HEK293 (cell line): Measurements from ENCODE around the gene CRTC2.

Source experiments
- CTCF ChIA-PET: fragments of 350-600 bp; formaldehyde crosslinking; extraction: SDS; loops from one replicate; lab custom pipeline; 2021; ENCODE audit warnings: antibody characterized with exemption; lab: Yijun Ruan, JAX
- POLR2A ChIA-PET: fragments of 300-600 bp; formaldehyde crosslinking; extraction: SDS; loops from one replicate; lab custom pipeline; 2020; ENCODE audit warnings: antibody characterized with exemption, inconsistent platforms; lab: Yijun Ruan, JAX
- H3K27ac ChIP-seq: fragments of 200-500 bp; sonication (Bioruptor generic); 2 replicates; pipeline ENCODE4 v1.5.1; 2014; ENCODE audit warnings: low read depth, low read length, control low read depth, inconsistent platforms; ENCODE audit errors: extremely low read depth
- H3K36me3 ChIP-seq, 2 experiments: fragments of 200-500 bp in 1 of 2; sonication (Bioruptor generic) in 1 of 2; 1 replicate in 1 of 2; 2 replicates in 1 of 2; pipeline ENCODE4 v1.5.1; 2014 to 2017; ENCODE audit warnings: inconsistent platforms in 2 of 2, low read length in 2 of 2; ENCODE audit not compliant: control insufficient read depth in 2 of 2, insufficient read depth in 1 of 2
- H3K4me1 ChIP-seq: fragments of 200-500 bp; sonication (Bioruptor generic); 2 replicates; pipeline ENCODE4 v1.5.1; 2014; ENCODE audit warnings: mild to moderate bottlenecking, low read length, inconsistent platforms; ENCODE audit not compliant: control insufficient read depth, insufficient read depth
- H3K4me3 ChIP-seq: 2 replicates; pipeline ENCODE4 v1.5.1; 2011; ENCODE audit warnings: low read depth, mild to moderate bottlenecking, control low read depth, low read length, moderate library complexity
- H3K9me3 ChIP-seq: fragments of 200-500 bp; sonication (Bioruptor generic); 2 replicates; pipeline ENCODE4 v1.5.1; 2014; ENCODE audit warnings: low read depth, low read length, inconsistent platforms; ENCODE audit not compliant: control insufficient read depth, insufficient read depth
- ELK4 ChIP-seq: IDR thresholded peaks from 2 replicates; pipeline ENCODE4 v1.6.1; 2011; ENCODE audit warnings: mild to moderate bottlenecking, low read depth, low read length, borderline replicate concordance
- GLI4 ChIP-seq: fragments of 450-650 bp; formaldehyde crosslinking; IDR thresholded peaks from 2 replicates; pipeline ENCODE4 v1.5.1; 2016; ENCODE audit warnings: missing biosample characterization, missing genetic modification characterization
- MYNN ChIP-seq: fragments of 450-650 bp; formaldehyde crosslinking; IDR thresholded peaks from 2 replicates; pipeline ENCODE4 v1.5.1; 2016; ENCODE audit warnings: missing biosample characterization, missing genetic modification characterization, borderline replicate concordance
- MZF1 ChIP-seq: fragments of 450-650 bp; formaldehyde crosslinking; IDR thresholded peaks from 2 replicates; pipeline ENCODE4 v1.5.1; 2017; ENCODE audit warnings: missing biosample characterization, missing genetic modification characterization, borderline replicate concordance
- OVOL3 ChIP-seq: fragments of 450-650 bp; formaldehyde crosslinking; IDR thresholded peaks from 2 replicates; pipeline ENCODE4 v1.5.1; 2016; ENCODE audit warnings: missing biosample characterization, missing genetic modification characterization
- ZBTB17 ChIP-seq: fragments of 450-650 bp; formaldehyde crosslinking; IDR thresholded peaks from 2 replicates; pipeline ENCODE4 v1.5.1; 2016; ENCODE audit warnings: missing biosample characterization, missing genetic modification characterization
- ZBTB20 ChIP-seq: fragments of 450-650 bp; formaldehyde crosslinking; IDR thresholded peaks from 2 replicates; pipeline ENCODE4 v1.5.1; 2016; ENCODE audit warnings: missing biosample characterization, missing genetic modification characterization
- ZBTB8A ChIP-seq: fragments of 450-650 bp; formaldehyde crosslinking; IDR thresholded peaks from 2 replicates; pipeline ENCODE4 v1.5.1; 2016; ENCODE audit warnings: missing biosample characterization, missing genetic modification characterization
- ZIC2 ChIP-seq: fragments of 450-650 bp; formaldehyde crosslinking; IDR thresholded peaks from 2 replicates; pipeline ENCODE4 v1.5.1; 2016; ENCODE audit warnings: missing biosample characterization, missing genetic modification characterization
- ZNF112 ChIP-seq: fragments of 450-650 bp; formaldehyde crosslinking; IDR thresholded peaks from 2 replicates; pipeline ENCODE4 v1.5.0; 2017; ENCODE audit warnings: missing biosample characterization, missing genetic modification characterization
- ZNF223 ChIP-seq: fragments of 450-650 bp; formaldehyde crosslinking; IDR thresholded peaks from 2 replicates; pipeline ENCODE4 v1.5.1; 2016; ENCODE audit warnings: missing biosample characterization, missing genetic modification characterization
- ZNF24 ChIP-seq: fragments of 450-650 bp; formaldehyde crosslinking; IDR thresholded peaks from 2 replicates; pipeline ENCODE4 v1.5.1; 2016; ENCODE audit warnings: missing biosample characterization, missing genetic modification characterization
- ZNF280C ChIP-seq: fragments of 450-650 bp; formaldehyde crosslinking; IDR thresholded peaks from 2 replicates; pipeline ENCODE4 v1.5.1; 2016; ENCODE audit warnings: missing biosample characterization, missing genetic modification characterization
- ZNF366 ChIP-seq: fragments of 450-650 bp; formaldehyde crosslinking; conservative IDR thresholded peaks from 2 replicates; pipeline ENCODE4 v1.5.1; 2016; ENCODE audit warnings: missing biosample characterization, missing genetic modification characterization
- ZNF398 ChIP-seq: fragments of 450-650 bp; formaldehyde crosslinking; IDR thresholded peaks from 2 replicates; pipeline ENCODE4 v1.5.1; 2017; ENCODE audit warnings: missing biosample characterization, missing genetic modification characterization
- ZNF548 ChIP-seq: fragments of 450-650 bp; formaldehyde crosslinking; IDR thresholded peaks from 2 replicates; pipeline ENCODE4 v1.5.1; 2016; ENCODE audit warnings: missing biosample characterization, missing genetic modification characterization
- ZNF571 ChIP-seq: fragments of 450-650 bp; formaldehyde crosslinking; IDR thresholded peaks from 2 replicates; pipeline ENCODE4 v1.5.0; 2017; ENCODE audit warnings: missing biosample characterization, missing genetic modification characterization
- ZNF621 ChIP-seq: fragments of 450-650 bp; formaldehyde crosslinking; IDR thresholded peaks from 2 replicates; pipeline ENCODE4 v1.5.1; 2017; ENCODE audit warnings: missing biosample characterization, missing genetic modification characterization
- ZNF624 ChIP-seq: fragments of 450-650 bp; formaldehyde crosslinking; IDR thresholded peaks from 2 replicates; pipeline ENCODE4 v1.5.1; 2017; ENCODE audit warnings: missing biosample characterization, missing genetic modification characterization
- ZNF629 ChIP-seq: fragments of 450-650 bp; formaldehyde crosslinking; IDR thresholded peaks from 2 replicates; pipeline ENCODE4 v1.5.1; 2017; ENCODE audit warnings: missing biosample characterization, missing genetic modification characterization
- ZNF639 ChIP-seq: fragments of 450-650 bp; formaldehyde crosslinking; IDR thresholded peaks from 2 replicates; pipeline ENCODE4 v1.5.1; 2016; ENCODE audit warnings: missing biosample characterization, missing genetic modification characterization
- ZNF768 ChIP-seq: fragments of 450-650 bp; formaldehyde crosslinking; IDR thresholded peaks from 2 replicates; pipeline ENCODE4 v1.5.1; 2018; ENCODE audit warnings: missing biosample characterization, mild to moderate bottlenecking, missing genetic modification characterization
- ZNF830 ChIP-seq: fragments of 450-650 bp; IDR thresholded peaks from 2 replicates; pipeline ENCODE4 v1.5.0; 2018; ENCODE audit warnings: missing biosample characterization, missing genetic modification characterization, low read depth, mild to moderate bottlenecking, moderate library complexity
- ZSCAN16 ChIP-seq: fragments of 450-650 bp; formaldehyde crosslinking; IDR thresholded peaks from 2 replicates; pipeline ENCODE4 v1.5.1; 2016; ENCODE audit warnings: missing biosample characterization, missing genetic modification characterization

Gene CRTC2

GRCh38 chr1:153929426-153929825 lies 29.0 kb downstream of the CRTC2 start:
- TF ChIP-seq ZSCAN16 (tag by site-specific recombination) (no peak), MZF1 (tag by site-specific recombination) (no peak), ZNF548 (tag by site-specific recombination) (no peak)
- Histone ChIP-seq H3K4me1 (no peaks in the 10 kb centered on the region), H3K4me3 (no peak overlapping the region), H3K36me3 (peaks cover 0 to 43% of the 10 kb centered on the region in 2 experiments; a peak in 2 of 3 replicates), H3K27ac (no peak overlapping the region), H3K9me3 (no peaks in the 10 kb centered on the region)
- POLR2A ChIA-PET, result interaction anchor here (0.7 to 1.4 kb wide), 2 partner anchors 10 to 17 kb away, joined by 3 to 6 read pairs; partner anchors contain the start of gene DENND4B
- CTCF ChIA-PET, result interaction anchor here (1.1 to 1.9 kb wide), 4 partner anchors 11 to 132 kb away, joined by 3 to 13 read pairs (median 4); partner anchors contain the start of gene DENND4B

- ChIA-PET POLR2A (interaction anchor here (0.8 to 2.1 kb wide), 5 partner anchors 18 to 153 kb away, joined by 3 to 10 read pairs (median 5); partner anchors contain the start of genes DENND4B, RPS27 and SLC39A1), CTCF (interaction anchor here (1.3 to 1.9 kb wide), 3 partner anchors 18 to 132 kb away, joined by 3 to 13 read pairs (median 6); partner anchors contain the start of gene DENND4B)
- no peaks in the 10 kb centered on the region for H3K9me3 ChIP-seq
- H3K4me1 ChIP-seq, result no peaks in the 10 kb centered on the region
- no peak overlapping the region for H3K4me3 ChIP-seq
- H3K36me3 ChIP-seq, result peaks cover 0 to 37% of the 10 kb centered on the region in 2 experiments; a peak in 2 of 3 replicates
- H3K27ac ChIP-seq, result no peak overlapping the region
- TF ChIP-seq ELK4, result no peak
- TF ChIP-seq ZNF398 (tag by site-specific recombination), result 0 out of 2 replicates have a peak, but pooled peaks have one; percentile 14
- TF ChIP-seq ZNF571 (tag by site-specific recombination), result no peak
- TF ChIP-seq ZIC2 (tag by site-specific recombination), result peak; percentile 39; the same call in 1 of the 2 replicates
- no peak for TF ChIP-seq ZNF621
- no peak for TF ChIP-seq ZSCAN16 (tag by site-specific recombination)
- TF ChIP-seq ZNF639 (tag by site-specific recombination), result no peak
- no peak for TF ChIP-seq ZBTB8A (tag by site-specific recombination)
These were observed 29.5 kb downstream of the CRTC2 start for GRCh38 chr1:153928791-153929341.

GRCh38 chr1:153928245-153928644 lies 30.2 kb downstream of the CRTC2 start:
- no peak overlapping the region for H3K27ac ChIP-seq
- no peak overlapping the region for H3K4me3 ChIP-seq
- H3K4me1 ChIP-seq, result no peaks in the 10 kb centered on the region
- peaks cover 0 to 31% of the 10 kb centered on the region in 2 experiments; a peak in 2 of 3 replicates for H3K36me3 ChIP-seq
- CTCF ChIA-PET, result interaction anchor here (0.6 to 1.9 kb wide), 2 partner anchors 18 to 113 kb away, joined by 3 to 13 read pairs; partner anchors contain the start of gene DENND4B
- POLR2A ChIA-PET, result interaction anchor here (0.8 to 2.1 kb wide), 5 partner anchors 18 to 152 kb away, joined by 3 to 10 read pairs (median 5); partner anchors contain the start of genes DENND4B, RPS27 and SLC39A1
- H3K9me3 ChIP-seq, result no peaks in the 10 kb centered on the region
- TF ChIP-seq ZNF223 (no peak), ZNF768 (tag by site-specific recombination) (no peak), ZNF112 (tag by site-specific recombination) (no peak), MYNN (tag by site-specific recombination) (no peak), ZNF830 (tag by site-specific recombination) (no peak), ZNF280C (no peak), ZNF24 (tag by site-specific recombination) (no peak), OVOL3 (tag by site-specific recombination) (no peak), ZBTB20 (no peak), ZNF624 (tag by site-specific recombination) (no peak), ZBTB17 (no peak), ZNF629 (no peak), ZNF366 (tag by site-specific recombination) (no peak), GLI4 (tag by site-specific recombination) (no peak)
